Adrenal gland (tissue), 12 donors: Measurements from ENCODE around the gene ADGRD2. TPM values are rescaled to one million over a fixed set of nuclear protein-coding genes. Genes with fewer than 3 reads are reported as not detected.

ENCODE experiments used
- DNase-seq, 7 donors: peaks; one replicate each; pipeline ENCODE4 v3.0.0-alpha.2; 2019 to 2020
- H3K27ac ChIP-seq, 5 donors: fragments of 200-600 bp; sonication (generic) in 4 of 5; 1 replicate in 3 of 5; 2 replicates in 2 of 5; pipeline versions ENCODE4 v1.5.1 to v1.8.0; 2016 to 2020; ENCODE audit warnings: mild to moderate bottlenecking in 1 of 5
- H3K27me3 ChIP-seq: fragments of 200-600 bp; 2 replicates; pipeline ENCODE4 v1.8.0; 2021
- H3K36me3 ChIP-seq, 2 donors: fragments of 200-600 bp; replicated peaks in 1 of 2; 1 replicate in 1 of 2; 2 replicates in 1 of 2; pipeline versions ENCODE4 v1.5.1 to v1.8.0; 2018 to 2022
- H3K4me1 ChIP-seq, 2 donors: fragments of 200-600 bp; replicated peaks in 1 of 2; 1 replicate in 1 of 2; 2 replicates in 1 of 2; pipeline versions ENCODE4 v1.5.1 to v1.8.0; 2018 to 2021
- H3K4me3 ChIP-seq, 4 donors: fragments of 200-600 bp; sonication (generic) in 3 of 4; one replicate each; pipeline ENCODE4 v1.5.1; 2016 to 2018
- H3K9me3 ChIP-seq, 3 donors: fragments of 200-600 bp; sonication (generic) in 1 of 3; replicated peaks in 1 of 3; 1 replicate in 2 of 3; 2 replicates in 1 of 3; pipeline versions ENCODE4 v1.5.1 to v1.8.0; 2016 to 2021
- CTCF ChIP-seq, 6 experiments: fragments of 450-650 bp in 4 of 6; fragments of 200-600 bp in 2 of 6; sonication (generic) in 1 of 6; IDR thresholded peaks; 1 replicate in 5 of 6; 2 replicates in 1 of 6; pipeline versions ENCODE4 v1.5.1 to v1.8.0; 2016 to 2021; ENCODE audit warnings: antibody characterized with exemption in 6 of 6, mild to moderate bottlenecking in 2 of 6, moderate library complexity in 1 of 6
- POLR2A ChIP-seq, 2 donors: fragments of 450-650 bp; IDR thresholded peaks; one replicate each; pipeline ENCODE4 v1.6.1; 2017; ENCODE audit warnings: antibody characterized with exemption in 2 of 2, mild to moderate bottlenecking in 2 of 2, moderate library complexity in 1 of 2
- WGBS, 4 donors: extraction: QIAGEN DNeasy Blood & Tissue Kit in 2 of 4; methylation state at CpG; one replicate each; pipeline versions ENCODE4 v1.1.5 to v1.1.7; 2013 to 2017; 5-methylcytosine and 5-hydroxymethylcytosine counted together
- intact Hi-C, 2 donors: fragments of 100-400 bp; cut with DNase I; formaldehyde crosslinking; loops; one replicate each; pipeline versions ENCODE4 v1.14.1 to v1.15.0; 2022 to 2023
- polyA plus RNA-seq, 3 donors: library from polyadenylated mRNA; stranded (reverse); fragments of 200-250 nt in 2 of 3; fragments of 350-450 nt in 1 of 3; fragmentation: Illumina TruSeq in 1 of 3; extraction: RNeasy Lipid Tissue Mini Kit (QIAGEN cat#74804) in 1 of 3; gene quantifications; one replicate each; pipeline ENCODE4 v1.2.3, GENCODE V29; 2013 to 2014
- total RNA-seq, 9 donors: library from RNA; depleted of rRNA in 4 of 9; stranded (reverse); fragments of >200 nt in 4 of 9; fragments of 120-200 nt in 1 of 9; fragmentation: NEBNext Ultra II Directional in 1 of 9; extraction: Animal tissue kit (Norgen Biotek cat#: 25700) in 1 of 9; gene quantifications; one replicate each; pipeline versions ENCODE4 v1.1.0 to v1.2.4, GENCODE V29; 2013 to 2023
- donor health status: healthy with polysubstance abuse.
- donor health status: Bipolar disorder and iron deficiency.
- donor health status: DM: yes; HTN: yes; CAD: no.
- donor health status: DM: no; HTN: no; CAD: no.
- donor health status: DM: no; HTN: no; CAD: no.
- donor health status: DM: yes; HTN: yes; CAD: no.

The ADGRD2 gene
- total and polyA plus RNA-seq, 12 donors = 0.16 to 4.4 (median 0.46) TPM; not detected in 4

- 5 to 10% (median 7%) methylated on average over 25 to 41 of the region's 41 CpGs for WGBS, 4 donors
- peak within 1 kb of the TSS; percentile 33 to 68 (median 51) for H3K4me3 ChIP-seq
- intact Hi-C loops = no loop called here
- H3K36me3 ChIP-seq = peaks cover 0 to 35% of the 10 kb centered on the region in 2 donors
- H3K27ac ChIP-seq = peak within 1 kb of the TSS in 3 of 5 donors; percentile 22 to 77 (median 43)
- TF ChIP-seq POLR2A (IDR thresholded peaks at IDR 0.05) (peak; percentile 60 to 63), CTCF (IDR thresholded peaks at IDR 0.05) (peak; percentile 51 to 90 (median 84))
- H3K4me1 ChIP-seq = peaks cover 22 to 42% of the 10 kb centered on the region in 2 donors
- H3K27me3 ChIP-seq = no peaks in the 10 kb centered on the region
- H3K9me3 ChIP-seq = no peaks in the 10 kb centered on the region
- peak; percentile 94 to 99 (median 97) for DNase-seq
These were observed 35.0 kb upstream of the ADGRD2 start, which contains the start of gene PSMB7 for GRCh38 chr9:124415102-124415851. TSS of gene PSMB7 (minus strand) at chr9:124415442. CDS start at chr9:124415425, 17 bp downstream.

- Histone ChIP-seq H3K4me3 (peak overlapping the region in 1 of 4 donors; percentile 68), H3K27ac (no peak overlapping the region), H3K27me3 (no peaks in the 10 kb centered on the region), H3K4me1 (peaks cover 20 to 36% of the 10 kb centered on the region in 2 donors), H3K9me3 (no peaks in the 10 kb centered on the region), H3K36me3 (peaks cover 0 to 28% of the 10 kb centered on the region in 2 donors)
- peak in 1 of 7 donors; percentile 15 for DNase-seq
- no peak for TF ChIP-seq POLR2A (IDR thresholded peaks at IDR 0.05)
- TF ChIP-seq CTCF (IDR thresholded peaks at IDR 0.05) = no peak
- WGBS, 4 donors = 78 to 80% (median 79%) methylated on average over 17 of the region's 17 CpGs
- intact Hi-C loops = no loop called here
These were observed 34.3 kb upstream of the ADGRD2 start for GRCh38 chr9:124415852-124416484.

- Histone ChIP-seq H3K27ac (no peak overlapping the region), H3K36me3 (no peaks in the 10 kb centered on the region), H3K27me3 (no peaks in the 10 kb centered on the region), H3K4me1 (peaks cover 0 to 7% of the 10 kb centered on the region in 2 donors), H3K4me3 (no peak overlapping the region), H3K9me3 (no peaks in the 10 kb centered on the region)
- intact Hi-C loops = loop anchor here (5.0 kb wide), 3 partner anchors 57 to 117 kb away; no protein-coding TSS in a partner anchor
- DNase-seq = peak in 1 of 7 donors; percentile 30
- WGBS, 4 donors = 46 to 100% (median 55%) methylated on average over 2 to 6 of the region's 6 CpGs; no CpG with 5 or more reads in 1 of the 4 donors
- TF ChIP-seq CTCF (IDR thresholded peaks at IDR 0.05) (peak in 2 of 6 experiments; percentile 19 to 27), POLR2A (IDR thresholded peaks at IDR 0.05) (no peak)
These were observed 30.3 kb upstream of the ADGRD2 start for GRCh38 chr9:124419832-124420489.
